ENCODE measurements around the gene MPV17L2.

- TF ChIP-seq, protein P1, sequence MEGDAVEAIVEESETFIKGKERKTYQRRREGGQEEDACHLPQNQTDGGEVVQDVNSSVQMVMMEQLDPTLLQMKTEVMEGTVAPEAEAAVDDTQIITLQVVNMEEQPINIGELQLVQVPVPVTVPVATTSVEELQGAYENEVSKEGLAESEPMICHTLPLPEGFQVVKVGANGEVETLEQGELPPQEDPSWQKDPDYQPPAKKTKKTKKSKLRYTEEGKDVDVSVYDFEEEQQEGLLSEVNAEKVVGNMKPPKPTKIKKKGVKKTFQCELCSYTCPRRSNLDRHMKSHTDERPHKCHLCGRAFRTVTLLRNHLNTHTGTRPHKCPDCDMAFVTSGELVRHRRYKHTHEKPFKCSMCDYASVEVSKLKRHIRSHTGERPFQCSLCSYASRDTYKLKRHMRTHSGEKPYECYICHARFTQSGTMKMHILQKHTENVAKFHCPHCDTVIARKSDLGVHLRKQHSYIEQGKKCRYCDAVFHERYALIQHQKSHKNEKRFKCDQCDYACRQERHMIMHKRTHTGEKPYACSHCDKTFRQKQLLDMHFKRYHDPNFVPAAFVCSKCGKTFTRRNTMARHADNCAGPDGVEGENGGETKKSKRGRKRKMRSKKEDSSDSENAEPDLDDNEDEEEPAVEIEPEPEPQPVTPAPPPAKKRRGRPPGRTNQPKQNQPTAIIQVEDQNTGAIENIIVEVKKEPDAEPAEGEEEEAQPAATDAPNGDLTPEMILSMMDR (IDR thresholded peaks at IDR 0.05; ENCODE audit: poor library complexity): no peak
- TF ChIP-seq EZH2phosphoT487 (IDR thresholded peaks at IDR 0.05; ENCODE audit: low read depth, severe bottlenecking, unreplicated experiment): no peak
Measured at GRCh38 chr19:18206018-18206417, 13.0 kb downstream of the MPV17L2 start.
